ENCODE measurements around the gene TPM1. TPM values are rescaled to one million over a fixed set of nuclear protein-coding genes. Genes with fewer than 3 reads are reported as not detected.

Gene TPM1
- total and polyA plus RNA-seq, 9 of the 15 experiments (the other 6 are each of a cell fraction or from before 2014, with no cell fraction given) = 8.1 to 53.9 (median 43.1) TPM

DNA sequence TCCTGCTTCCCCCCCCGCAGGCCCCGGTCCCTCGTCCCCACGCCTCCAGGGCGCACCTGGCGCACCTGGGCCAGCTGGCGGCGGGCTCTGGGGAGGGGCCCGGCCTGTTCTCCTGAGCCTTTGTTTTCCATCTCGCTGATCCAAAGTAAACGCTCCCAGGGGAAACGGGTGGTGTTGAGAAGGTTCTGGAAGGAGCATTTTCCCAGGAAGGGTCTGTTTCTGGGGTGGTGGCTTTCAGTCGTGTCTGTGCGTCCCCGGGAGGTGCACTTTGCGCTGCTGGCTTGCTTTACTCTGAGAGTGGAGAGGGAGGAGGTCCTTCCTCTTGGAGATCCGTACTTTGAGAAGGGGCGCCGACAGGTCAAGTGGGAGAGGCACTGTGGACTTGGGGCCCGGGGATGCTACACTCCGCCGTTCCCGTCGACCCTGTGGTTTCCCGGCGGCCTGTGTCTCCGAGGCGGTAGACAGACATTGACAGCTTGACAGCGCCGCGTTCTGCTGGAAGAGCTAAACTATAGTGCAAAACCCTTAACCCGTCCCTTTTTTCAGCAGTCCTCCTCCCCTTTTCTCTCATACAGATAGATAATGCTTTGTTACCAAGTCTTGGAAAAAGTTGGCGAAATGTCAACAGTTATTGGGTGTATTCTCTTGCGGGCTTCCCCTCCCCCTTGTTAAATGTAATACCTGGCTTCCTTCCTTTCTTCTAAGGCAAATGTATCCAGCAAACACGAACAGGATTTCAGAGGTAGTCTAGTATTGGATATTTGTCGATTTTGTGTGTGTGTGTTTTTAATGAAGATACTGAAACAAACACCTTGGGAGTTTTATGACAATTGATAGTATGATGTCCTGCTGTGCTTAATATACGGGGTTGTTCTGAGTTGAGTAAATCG is 6.5 kb downstream of the TPM1 start (continued):
- TF ChIP-seq, protein P1, sequence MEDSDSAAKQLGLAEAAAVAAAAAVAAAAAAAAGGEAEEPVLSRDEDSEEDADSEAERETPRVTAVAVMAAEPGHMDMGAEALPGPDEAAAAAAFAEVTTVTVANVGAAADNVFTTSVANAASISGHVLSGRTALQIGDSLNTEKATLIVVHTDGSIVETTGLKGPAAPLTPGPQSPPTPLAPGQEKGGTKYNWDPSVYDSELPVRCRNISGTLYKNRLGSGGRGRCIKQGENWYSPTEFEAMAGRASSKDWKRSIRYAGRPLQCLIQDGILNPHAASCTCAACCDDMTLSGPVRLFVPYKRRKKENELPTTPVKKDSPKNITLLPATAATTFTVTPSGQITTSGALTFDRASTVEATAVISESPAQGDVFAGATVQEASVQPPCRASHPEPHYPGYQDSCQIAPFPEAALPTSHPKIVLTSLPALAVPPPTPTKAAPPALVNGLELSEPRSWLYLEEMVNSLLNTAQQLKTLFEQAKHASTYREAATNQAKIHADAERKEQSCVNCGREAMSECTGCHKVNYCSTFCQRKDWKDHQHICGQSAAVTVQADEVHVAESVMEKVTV (CRISPR knock-in tag; IDR thresholded peaks at IDR 0.05) = no peak
- TF ChIP-seq MECOM (CRISPR knock-in tag; IDR thresholded peaks at IDR 0.05) = no peak
- TF ChIP-seq, protein P2, sequence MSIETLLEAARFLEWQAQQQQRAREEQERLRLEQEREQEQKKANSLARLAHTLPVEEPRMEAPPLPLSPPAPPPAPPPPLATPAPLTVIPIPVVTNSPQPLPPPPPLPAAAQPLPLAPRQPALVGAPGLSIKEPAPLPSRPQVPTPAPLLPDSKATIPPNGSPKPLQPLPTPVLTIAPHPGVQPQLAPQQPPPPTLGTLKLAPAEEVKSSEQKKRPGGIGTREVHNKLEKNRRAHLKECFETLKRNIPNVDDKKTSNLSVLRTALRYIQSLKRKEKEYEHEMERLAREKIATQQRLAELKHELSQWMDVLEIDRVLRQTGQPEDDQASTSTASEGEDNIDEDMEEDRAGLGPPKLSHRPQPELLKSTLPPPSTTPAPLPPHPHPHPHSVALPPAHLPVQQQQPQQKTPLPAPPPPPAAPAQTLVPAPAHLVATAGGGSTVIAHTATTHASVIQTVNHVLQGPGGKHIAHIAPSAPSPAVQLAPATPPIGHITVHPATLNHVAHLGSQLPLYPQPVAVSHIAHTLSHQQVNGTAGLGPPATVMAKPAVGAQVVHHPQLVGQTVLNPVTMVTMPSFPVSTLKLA (conservative IDR thresholded peaks at IDR 0.05) = no peak
- TF ChIP-seq, protein P3, sequence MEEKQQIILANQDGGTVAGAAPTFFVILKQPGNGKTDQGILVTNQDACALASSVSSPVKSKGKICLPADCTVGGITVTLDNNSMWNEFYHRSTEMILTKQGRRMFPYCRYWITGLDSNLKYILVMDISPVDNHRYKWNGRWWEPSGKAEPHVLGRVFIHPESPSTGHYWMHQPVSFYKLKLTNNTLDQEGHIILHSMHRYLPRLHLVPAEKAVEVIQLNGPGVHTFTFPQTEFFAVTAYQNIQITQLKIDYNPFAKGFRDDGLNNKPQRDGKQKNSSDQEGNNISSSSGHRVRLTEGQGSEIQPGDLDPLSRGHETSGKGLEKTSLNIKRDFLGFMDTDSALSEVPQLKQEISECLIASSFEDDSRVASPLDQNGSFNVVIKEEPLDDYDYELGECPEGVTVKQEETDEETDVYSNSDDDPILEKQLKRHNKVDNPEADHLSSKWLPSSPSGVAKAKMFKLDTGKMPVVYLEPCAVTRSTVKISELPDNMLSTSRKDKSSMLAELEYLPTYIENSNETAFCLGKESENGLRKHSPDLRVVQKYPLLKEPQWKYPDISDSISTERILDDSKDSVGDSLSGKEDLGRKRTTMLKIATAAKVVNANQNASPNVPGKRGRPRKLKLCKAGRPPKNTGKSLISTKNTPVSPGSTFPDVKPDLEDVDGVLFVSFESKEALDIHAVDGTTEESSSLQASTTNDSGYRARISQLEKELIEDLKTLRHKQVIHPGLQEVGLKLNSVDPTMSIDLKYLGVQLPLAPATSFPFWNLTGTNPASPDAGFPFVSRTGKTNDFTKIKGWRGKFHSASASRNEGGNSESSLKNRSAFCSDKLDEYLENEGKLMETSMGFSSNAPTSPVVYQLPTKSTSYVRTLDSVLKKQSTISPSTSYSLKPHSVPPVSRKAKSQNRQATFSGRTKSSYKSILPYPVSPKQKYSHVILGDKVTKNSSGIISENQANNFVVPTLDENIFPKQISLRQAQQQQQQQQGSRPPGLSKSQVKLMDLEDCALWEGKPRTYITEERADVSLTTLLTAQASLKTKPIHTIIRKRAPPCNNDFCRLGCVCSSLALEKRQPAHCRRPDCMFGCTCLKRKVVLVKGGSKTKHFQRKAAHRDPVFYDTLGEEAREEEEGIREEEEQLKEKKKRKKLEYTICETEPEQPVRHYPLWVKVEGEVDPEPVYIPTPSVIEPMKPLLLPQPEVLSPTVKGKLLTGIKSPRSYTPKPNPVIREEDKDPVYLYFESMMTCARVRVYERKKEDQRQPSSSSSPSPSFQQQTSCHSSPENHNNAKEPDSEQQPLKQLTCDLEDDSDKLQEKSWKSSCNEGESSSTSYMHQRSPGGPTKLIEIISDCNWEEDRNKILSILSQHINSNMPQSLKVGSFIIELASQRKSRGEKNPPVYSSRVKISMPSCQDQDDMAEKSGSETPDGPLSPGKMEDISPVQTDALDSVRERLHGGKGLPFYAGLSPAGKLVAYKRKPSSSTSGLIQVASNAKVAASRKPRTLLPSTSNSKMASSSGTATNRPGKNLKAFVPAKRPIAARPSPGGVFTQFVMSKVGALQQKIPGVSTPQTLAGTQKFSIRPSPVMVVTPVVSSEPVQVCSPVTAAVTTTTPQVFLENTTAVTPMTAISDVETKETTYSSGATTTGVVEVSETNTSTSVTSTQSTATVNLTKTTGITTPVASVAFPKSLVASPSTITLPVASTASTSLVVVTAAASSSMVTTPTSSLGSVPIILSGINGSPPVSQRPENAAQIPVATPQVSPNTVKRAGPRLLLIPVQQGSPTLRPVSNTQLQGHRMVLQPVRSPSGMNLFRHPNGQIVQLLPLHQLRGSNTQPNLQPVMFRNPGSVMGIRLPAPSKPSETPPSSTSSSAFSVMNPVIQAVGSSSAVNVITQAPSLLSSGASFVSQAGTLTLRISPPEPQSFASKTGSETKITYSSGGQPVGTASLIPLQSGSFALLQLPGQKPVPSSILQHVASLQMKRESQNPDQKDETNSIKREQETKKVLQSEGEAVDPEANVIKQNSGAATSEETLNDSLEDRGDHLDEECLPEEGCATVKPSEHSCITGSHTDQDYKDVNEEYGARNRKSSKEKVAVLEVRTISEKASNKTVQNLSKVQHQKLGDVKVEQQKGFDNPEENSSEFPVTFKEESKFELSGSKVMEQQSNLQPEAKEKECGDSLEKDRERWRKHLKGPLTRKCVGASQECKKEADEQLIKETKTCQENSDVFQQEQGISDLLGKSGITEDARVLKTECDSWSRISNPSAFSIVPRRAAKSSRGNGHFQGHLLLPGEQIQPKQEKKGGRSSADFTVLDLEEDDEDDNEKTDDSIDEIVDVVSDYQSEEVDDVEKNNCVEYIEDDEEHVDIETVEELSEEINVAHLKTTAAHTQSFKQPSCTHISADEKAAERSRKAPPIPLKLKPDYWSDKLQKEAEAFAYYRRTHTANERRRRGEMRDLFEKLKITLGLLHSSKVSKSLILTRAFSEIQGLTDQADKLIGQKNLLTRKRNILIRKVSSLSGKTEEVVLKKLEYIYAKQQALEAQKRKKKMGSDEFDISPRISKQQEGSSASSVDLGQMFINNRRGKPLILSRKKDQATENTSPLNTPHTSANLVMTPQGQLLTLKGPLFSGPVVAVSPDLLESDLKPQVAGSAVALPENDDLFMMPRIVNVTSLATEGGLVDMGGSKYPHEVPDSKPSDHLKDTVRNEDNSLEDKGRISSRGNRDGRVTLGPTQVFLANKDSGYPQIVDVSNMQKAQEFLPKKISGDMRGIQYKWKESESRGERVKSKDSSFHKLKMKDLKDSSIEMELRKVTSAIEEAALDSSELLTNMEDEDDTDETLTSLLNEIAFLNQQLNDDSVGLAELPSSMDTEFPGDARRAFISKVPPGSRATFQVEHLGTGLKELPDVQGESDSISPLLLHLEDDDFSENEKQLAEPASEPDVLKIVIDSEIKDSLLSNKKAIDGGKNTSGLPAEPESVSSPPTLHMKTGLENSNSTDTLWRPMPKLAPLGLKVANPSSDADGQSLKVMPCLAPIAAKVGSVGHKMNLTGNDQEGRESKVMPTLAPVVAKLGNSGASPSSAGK (IDR thresholded peaks at IDR 0.05) = no peak
- TF ChIP-seq, protein P4, sequence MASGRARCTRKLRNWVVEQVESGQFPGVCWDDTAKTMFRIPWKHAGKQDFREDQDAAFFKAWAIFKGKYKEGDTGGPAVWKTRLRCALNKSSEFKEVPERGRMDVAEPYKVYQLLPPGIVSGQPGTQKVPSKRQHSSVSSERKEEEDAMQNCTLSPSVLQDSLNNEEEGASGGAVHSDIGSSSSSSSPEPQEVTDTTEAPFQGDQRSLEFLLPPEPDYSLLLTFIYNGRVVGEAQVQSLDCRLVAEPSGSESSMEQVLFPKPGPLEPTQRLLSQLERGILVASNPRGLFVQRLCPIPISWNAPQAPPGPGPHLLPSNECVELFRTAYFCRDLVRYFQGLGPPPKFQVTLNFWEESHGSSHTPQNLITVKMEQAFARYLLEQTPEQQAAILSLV (tag; IDR thresholded peaks at IDR 0.05) = no peak
- TF ChIP-seq CHD1 (IDR thresholded peaks at IDR 0.05; ENCODE audit: low read length) = peak; percentile 50
- TF ChIP-seq HCFC1 (IDR thresholded peaks at IDR 0.05; ENCODE audit: low read depth, low read length) = no peak
- TF ChIP-seq ZNF311 (CRISPR knock-in tag; IDR thresholded peaks at IDR 0.05) = no peak
- TF ChIP-seq MEF2A (IDR thresholded peaks at IDR 0.05; ENCODE audit: control insufficient read depth, low read depth, low read length) = no peak
- TF ChIP-seq MCM7 (IDR thresholded peaks at IDR 0.05) = no peak
